Neural cell (in vitro differentiated cells): ENCODE measurements around the gene FRMD4A.

ENCODE experiments used
- EP300 ChIP-seq: fragments of 450-650 bp; conservative IDR thresholded peaks from 2 replicates; pipeline ENCODE4 v1.6.1; 2014; ENCODE audit warnings: antibody characterized with exemption, mild to moderate bottlenecking, moderate library complexity; ENCODE audit not compliant: poor library complexity, severe bottlenecking
- EZH2 ChIP-seq: fragments of 200-600, 300-800 bp; shearing (Covaris generic), sonication (generic); IDR thresholded peaks from 2 replicates; pipeline ENCODE4 v1.6.1; 2014; ENCODE audit warnings: antibody characterized with exemption, low read length, borderline replicate concordance, mild to moderate bottlenecking; ENCODE audit not compliant: insufficient read depth, poor library complexity, severe bottlenecking
- MXI1 ChIP-seq: fragments of 450-650 bp; conservative IDR thresholded peaks from 2 replicates; pipeline ENCODE4 v1.6.1; 2014; ENCODE audit warnings: antibody characterized with exemption, mild to moderate bottlenecking; ENCODE audit not compliant: poor library complexity, severe bottlenecking
- POLR2AphosphoS5 ChIP-seq: IDR thresholded peaks from 2 replicates; pipeline ENCODE4 v1.6.1; 2012
- RAD21 ChIP-seq: fragments of 450-650 bp; conservative IDR thresholded peaks from 2 replicates; pipeline ENCODE4 v1.6.1; 2014; ENCODE audit warnings: antibody characterized with exemption, mild to moderate bottlenecking, moderate library complexity
- SMC3 ChIP-seq: fragments of 450-650 bp; conservative IDR thresholded peaks from 2 replicates; pipeline ENCODE4 v1.6.1; 2014; ENCODE audit warnings: antibody characterized with exemption, mild to moderate bottlenecking, moderate library complexity; ENCODE audit not compliant: poor library complexity
- TF ChIP-seq, protein P1 (sequence below): IDR thresholded peaks from 2 replicates; pipeline ENCODE4 v1.6.1; 2012; ENCODE audit warnings: borderline replicate concordance
- TF ChIP-seq, protein P2 (sequence below): fragments of 450-650 bp; IDR thresholded peaks from 2 replicates; pipeline ENCODE4 v1.5.1; 2014; ENCODE audit warnings: antibody characterized with exemption, mild to moderate bottlenecking, moderate library complexity; ENCODE audit not compliant: poor library complexity, severe bottlenecking

DNA sequence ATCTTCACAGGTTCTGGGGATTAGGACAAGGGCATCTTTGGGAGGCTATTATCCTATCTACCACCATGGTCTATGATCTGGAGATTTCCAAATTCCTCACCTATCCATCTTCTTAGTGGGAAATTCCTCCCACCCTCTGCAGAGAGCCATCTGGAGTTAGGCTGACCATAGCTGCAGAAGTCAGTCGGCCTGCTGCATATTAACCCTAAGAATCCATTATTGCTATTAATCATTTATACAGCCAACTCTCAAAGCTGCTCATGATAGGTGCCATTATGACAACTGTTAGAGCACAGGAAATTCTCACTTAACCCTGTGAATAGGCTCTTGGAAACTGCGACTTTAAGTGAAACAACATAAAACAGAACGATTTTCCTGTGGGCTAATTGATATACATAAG is 60.4 kb downstream of the FRMD4A start:
- TF ChIP-seq EZH2 = no peak
- TF ChIP-seq, protein P1, sequence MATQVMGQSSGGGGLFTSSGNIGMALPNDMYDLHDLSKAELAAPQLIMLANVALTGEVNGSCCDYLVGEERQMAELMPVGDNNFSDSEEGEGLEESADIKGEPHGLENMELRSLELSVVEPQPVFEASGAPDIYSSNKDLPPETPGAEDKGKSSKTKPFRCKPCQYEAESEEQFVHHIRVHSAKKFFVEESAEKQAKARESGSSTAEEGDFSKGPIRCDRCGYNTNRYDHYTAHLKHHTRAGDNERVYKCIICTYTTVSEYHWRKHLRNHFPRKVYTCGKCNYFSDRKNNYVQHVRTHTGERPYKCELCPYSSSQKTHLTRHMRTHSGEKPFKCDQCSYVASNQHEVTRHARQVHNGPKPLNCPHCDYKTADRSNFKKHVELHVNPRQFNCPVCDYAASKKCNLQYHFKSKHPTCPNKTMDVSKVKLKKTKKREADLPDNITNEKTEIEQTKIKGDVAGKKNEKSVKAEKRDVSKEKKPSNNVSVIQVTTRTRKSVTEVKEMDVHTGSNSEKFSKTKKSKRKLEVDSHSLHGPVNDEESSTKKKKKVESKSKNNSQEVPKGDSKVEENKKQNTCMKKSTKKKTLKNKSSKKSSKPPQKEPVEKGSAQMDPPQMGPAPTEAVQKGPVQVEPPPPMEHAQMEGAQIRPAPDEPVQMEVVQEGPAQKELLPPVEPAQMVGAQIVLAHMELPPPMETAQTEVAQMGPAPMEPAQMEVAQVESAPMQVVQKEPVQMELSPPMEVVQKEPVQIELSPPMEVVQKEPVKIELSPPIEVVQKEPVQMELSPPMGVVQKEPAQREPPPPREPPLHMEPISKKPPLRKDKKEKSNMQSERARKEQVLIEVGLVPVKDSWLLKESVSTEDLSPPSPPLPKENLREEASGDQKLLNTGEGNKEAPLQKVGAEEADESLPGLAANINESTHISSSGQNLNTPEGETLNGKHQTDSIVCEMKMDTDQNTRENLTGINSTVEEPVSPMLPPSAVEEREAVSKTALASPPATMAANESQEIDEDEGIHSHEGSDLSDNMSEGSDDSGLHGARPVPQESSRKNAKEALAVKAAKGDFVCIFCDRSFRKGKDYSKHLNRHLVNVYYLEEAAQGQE = no peak
- TF ChIP-seq, protein P2, sequence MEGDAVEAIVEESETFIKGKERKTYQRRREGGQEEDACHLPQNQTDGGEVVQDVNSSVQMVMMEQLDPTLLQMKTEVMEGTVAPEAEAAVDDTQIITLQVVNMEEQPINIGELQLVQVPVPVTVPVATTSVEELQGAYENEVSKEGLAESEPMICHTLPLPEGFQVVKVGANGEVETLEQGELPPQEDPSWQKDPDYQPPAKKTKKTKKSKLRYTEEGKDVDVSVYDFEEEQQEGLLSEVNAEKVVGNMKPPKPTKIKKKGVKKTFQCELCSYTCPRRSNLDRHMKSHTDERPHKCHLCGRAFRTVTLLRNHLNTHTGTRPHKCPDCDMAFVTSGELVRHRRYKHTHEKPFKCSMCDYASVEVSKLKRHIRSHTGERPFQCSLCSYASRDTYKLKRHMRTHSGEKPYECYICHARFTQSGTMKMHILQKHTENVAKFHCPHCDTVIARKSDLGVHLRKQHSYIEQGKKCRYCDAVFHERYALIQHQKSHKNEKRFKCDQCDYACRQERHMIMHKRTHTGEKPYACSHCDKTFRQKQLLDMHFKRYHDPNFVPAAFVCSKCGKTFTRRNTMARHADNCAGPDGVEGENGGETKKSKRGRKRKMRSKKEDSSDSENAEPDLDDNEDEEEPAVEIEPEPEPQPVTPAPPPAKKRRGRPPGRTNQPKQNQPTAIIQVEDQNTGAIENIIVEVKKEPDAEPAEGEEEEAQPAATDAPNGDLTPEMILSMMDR = no peak
- TF ChIP-seq MXI1 = no peak
- no peak for TF ChIP-seq SMC3
- TF ChIP-seq RAD21 = no peak
- TF ChIP-seq EP300 = no peak
- TF ChIP-seq POLR2AphosphoS5 = no peak
